Epidermal melanocyte (primary cell): ENCODE measurements around the gene MIPOL1.
"Not testable (repeated sequence)": the region's sequence is repeated elsewhere in the genome, so short reads cannot be mapped to it uniquely, and the experiment has no call there.

Experiments used
- DNase-seq: peaks from one replicate; pipeline ENCODE4 v3.0.0; 2011; ENCODE audit warnings: low spot score; ENCODE audit not compliant: insufficient read length

The MIPOL1 gene

GRCh38 chr14:37278636-37279538 lies 81.2 kb downstream of the MIPOL1 start:
- no peak for DNase-seq

DNA sequence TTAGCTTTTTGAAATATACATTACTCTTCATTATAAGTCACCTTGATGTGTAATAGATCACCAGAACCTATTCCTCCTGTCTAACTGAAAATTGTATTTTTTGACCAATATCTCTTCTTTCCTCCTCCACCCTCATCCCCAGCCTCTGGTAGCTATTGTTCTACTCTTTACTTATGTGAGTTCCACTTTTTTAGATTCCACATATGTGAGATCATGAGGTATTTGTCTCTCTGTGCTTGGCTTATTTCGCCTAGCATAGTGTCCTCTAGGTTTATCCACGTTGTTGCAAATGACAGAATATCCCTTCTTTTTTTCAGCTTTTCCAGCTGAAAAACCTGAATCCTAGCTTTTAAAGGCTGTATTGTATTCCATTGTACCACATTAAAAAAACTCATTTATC lies 82.1 kb downstream of the MIPOL1 start:
- no peak for DNase-seq

GRCh38 chr14:37284760-37285159 lies 87.0 kb downstream of the MIPOL1 start:
- no peak for DNase-seq

- no peak for DNase-seq
These were observed 87.5 kb downstream of the MIPOL1 start for GRCh38 chr14:37285220-37285619.

- DNase-seq = no peak
These were observed 92.0 kb downstream of the MIPOL1 start for GRCh38 chr14:37289688-37290087.

DNA sequence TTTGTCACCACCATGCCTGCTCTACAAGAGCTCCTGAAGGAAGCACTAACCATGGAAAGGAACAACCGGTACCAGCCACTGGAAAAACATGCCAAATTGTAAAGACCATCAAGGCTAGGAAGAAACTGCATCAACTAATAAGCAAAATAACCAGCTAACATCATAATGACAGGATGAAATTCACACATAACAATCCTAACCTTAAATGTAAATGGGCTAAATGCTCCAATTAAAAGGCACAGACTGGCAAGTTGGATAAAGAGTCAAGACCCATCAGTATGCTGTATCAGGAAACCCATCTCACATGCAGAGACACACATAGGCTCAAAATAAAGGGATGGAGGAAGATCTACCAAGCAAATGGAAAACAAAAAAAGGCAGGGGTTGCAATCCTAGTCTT lies 97.5 kb downstream of the MIPOL1 start:
- DNase-seq = not testable (repeated sequence)

- no peak for DNase-seq
These were observed 113.5 kb downstream of the MIPOL1 start for GRCh38 chr14:37311252-37311651.

DNA sequence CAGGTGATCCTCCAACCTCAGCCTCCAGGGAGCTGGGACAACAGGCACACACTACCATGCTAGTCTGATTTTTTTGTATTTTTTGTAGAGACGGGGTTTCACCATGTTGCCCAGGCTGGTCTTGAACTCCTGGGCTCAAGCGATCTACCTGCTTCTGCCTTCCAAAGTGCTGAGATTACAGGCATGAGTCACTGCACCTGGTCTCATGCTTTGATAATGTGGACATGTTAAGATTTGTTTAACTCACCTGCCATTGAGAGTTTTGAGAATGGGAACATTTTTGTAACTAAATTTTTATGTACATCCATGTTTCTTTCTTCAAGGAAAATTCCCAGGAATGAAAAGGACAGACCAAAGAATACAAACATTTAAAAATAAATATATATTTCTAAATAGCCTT lies 121.2 kb downstream of the MIPOL1 start:
- no peak for DNase-seq

- no peak for DNase-seq
These were observed 122.4 kb downstream of the MIPOL1 start for GRCh38 chr14:37320106-37320505.

- DNase-seq = no peak
These were observed 127.6 kb downstream of the MIPOL1 start for GRCh38 chr14:37325332-37325731.

DNA sequence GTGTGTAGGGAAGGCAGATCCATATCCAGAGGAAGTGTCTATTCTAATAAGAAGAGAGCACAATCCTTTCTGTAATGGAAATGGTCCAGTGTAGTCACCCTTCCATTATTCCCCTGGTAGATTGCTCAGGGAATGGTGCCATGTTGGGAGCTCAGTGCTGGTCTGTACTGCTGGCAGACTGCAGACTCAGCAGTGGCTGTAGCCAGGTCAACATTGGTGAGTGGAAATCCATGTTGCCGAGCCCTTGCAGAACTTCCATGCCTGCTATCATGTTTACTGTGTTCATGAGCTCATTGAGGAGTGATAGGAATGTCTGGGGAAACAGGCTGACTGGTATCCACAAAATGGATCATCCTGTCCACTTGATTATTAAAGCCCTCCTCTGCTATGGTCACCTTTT lies 128.7 kb downstream of the MIPOL1 start:
- DNase-seq = no peak

GRCh38 chr14:37327933-37328332 lies 130.2 kb downstream of the MIPOL1 start:
- not testable (repeated sequence) for DNase-seq

DNA sequence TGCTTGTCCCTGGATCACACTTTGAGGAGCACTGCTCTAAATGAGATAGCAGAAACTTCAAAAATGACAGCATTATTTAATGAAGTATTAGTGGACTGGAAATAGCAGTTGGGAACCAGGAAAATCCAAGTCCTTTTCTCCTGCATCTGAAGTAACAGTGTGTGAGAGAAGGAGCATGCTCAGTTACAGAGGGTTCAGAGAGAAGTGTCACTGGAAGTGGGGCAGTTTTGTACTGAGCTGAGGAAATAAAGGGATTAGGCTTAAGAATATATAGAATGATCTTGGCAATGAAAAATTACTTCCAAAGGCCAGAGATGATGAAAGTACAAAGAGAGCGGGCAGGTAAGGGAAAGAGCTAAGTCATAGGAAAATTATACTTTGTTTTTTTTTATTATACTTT lies 130.9 kb downstream of the MIPOL1 start:
- no peak for DNase-seq

GRCh38 chr14:37329189-37330001 lies 131.7 kb downstream of the MIPOL1 start:
- no peak for DNase-seq

GRCh38 chr14:37330910-37331309 lies 133.2 kb downstream of the MIPOL1 start:
- DNase-seq = no peak

- DNase-seq = no peak
These were observed 142.6 kb downstream of the MIPOL1 start for GRCh38 chr14:37340353-37340752.

DNA sequence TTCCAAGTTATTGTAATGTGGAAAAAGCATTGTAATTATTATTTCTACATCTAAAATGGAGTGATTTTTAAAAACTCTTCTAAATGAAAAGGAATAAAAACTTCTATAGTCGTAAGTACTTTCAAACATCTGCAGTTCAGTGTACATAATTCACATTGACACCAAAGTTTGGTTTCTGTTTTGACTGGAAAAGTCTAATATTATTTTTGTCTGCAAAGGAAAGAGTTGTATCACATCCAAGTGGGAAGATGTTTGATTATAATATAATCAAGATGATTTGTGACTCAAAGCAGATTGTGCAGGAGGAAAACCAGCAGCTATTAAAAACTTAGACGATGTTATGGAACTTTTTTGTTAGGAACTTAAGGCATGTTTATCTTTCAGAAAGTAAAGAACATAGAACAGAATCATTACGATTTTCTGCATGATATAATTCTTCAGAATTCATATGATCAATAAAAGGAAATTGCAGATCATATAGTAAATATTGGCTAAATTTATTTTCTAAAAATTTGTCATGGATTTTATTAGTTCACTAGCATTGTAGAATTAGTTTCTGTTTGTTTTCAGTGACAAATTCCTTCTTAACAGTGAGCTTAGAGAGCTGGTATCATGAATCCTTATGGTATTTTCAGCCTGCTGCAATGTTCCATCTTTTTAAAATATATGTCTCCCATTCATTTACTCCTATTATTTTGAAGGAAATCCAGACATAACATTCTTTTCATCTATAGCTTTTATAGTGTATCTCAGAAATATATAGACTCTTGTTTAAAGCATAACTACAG lies 145.8 kb downstream of the MIPOL1 start:
- no peak for DNase-seq

- no peak for DNase-seq
These were observed 165.9 kb downstream of the MIPOL1 start for GRCh38 chr14:37363661-37364060.

GRCh38 chr14:37369425-37369824 lies 171.7 kb downstream of the MIPOL1 start:
- DNase-seq = no peak

GRCh38 chr14:37375566-37375965 lies 177.8 kb downstream of the MIPOL1 start:
- no peak for DNase-seq

- DNase-seq = no peak
These were observed 179.3 kb downstream of the MIPOL1 start for GRCh38 chr14:37376944-37377609.
